Activated CD4-positive, alpha-beta memory T cell treated with anti-CD3 and anti-CD28 coated beads for 36 hours (primary cell): ENCODE data around the gene CLPTM1. TPM values are rescaled to one million over a fixed set of nuclear protein-coding genes. Genes with fewer than 3 reads are reported as not detected.
"Not testable (repeated sequence)": the region's sequence is repeated elsewhere in the genome, so short reads cannot be mapped to it uniquely, and the experiment has no call there.

Experiments used
- CTCF ChIA-PET: fragments of 350-600 bp; sonication (Branson Sonifier 250); formaldehyde crosslinking; loops from one replicate; lab custom pipeline; 2021; ENCODE audit warnings: antibody characterized with exemption, inconsistent platforms; lab: Charles Lee
- POLR2A ChIA-PET: fragments of 350-600 bp; sonication (Branson Sonifier 250); formaldehyde crosslinking; loops from one replicate; lab custom pipeline; 2021; ENCODE audit warnings: antibody characterized with exemption; lab: Charles Lee
- DNase-seq: peaks from one replicate; pipeline ENCODE4 v3.0.0-alpha.2; 2020
- H3K27ac Mint-ChIP-seq: one replicate; pipeline ENCODE4 v1.8.0; 2021; ENCODE audit warnings: mixed read lengths
- H3K27me3 Mint-ChIP-seq: one replicate; pipeline ENCODE4 v1.8.0; 2021; ENCODE audit warnings: mixed read lengths
- H3K36me3 Mint-ChIP-seq: one replicate; pipeline ENCODE4 v1.8.0; 2021; ENCODE audit warnings: mixed read lengths
- H3K4me1 Mint-ChIP-seq: one replicate; pipeline ENCODE4 v1.8.0; 2021; ENCODE audit warnings: low read depth, mixed read lengths
- H3K4me3 Mint-ChIP-seq: one replicate; pipeline ENCODE4 v1.8.0; 2021; ENCODE audit warnings: mild to moderate bottlenecking, mixed read lengths
- H3K9me3 Mint-ChIP-seq: one replicate; pipeline ENCODE4 v1.8.0; 2021; ENCODE audit warnings: mixed read lengths
- intact Hi-C: fragments of 100-400 bp; cut with micrococcal nuclease; formaldehyde crosslinking; loops from one replicate; pipeline ENCODE4 v1.15.1; 2023
- total RNA-seq, 2 experiments: library from RNA; stranded (reverse); gene quantifications; one replicate each; pipeline ENCODE4 v1.2.3, GENCODE V29; 2021

Gene CLPTM1
- total RNA-seq, 2 experiments from 2014 or later: 43.9 to 45.0 TPM

DNA sequence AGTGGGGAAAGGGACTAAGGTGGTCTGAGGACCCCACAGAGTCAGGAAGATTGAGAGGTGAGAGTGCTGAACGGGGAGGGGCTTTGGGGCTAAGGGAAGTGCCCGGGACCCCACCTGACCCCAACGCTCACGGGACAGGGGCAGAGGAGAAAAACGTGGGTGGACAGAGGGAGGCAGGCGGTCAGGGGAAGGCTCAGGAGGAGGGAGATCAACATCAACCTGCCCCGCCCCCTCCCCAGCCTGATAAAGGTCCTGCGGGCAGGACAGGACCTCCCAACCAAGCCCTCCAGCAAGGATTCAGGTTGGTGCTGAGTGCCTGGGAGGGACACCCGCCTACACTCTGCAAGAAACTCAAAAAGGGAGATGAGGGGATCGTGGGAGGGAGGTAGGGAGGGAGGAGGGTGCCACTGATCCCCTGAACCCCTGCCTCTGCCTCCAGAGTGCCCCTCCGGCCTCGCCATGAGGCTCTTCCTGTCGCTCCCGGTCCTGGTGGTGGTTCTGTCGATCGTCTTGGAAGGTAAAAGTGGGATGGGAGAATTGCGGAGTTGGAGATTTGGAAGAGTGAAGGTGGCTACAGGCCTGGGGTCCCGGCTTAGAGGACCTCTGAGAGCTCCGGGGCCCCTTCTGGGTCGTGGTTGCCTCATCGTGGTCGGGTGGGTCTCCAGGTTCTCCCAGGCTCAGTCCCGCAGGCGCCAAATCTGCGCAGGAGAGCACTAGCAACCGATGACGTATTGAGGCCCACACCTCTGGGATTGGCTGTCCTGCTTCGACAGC is 40.6 kb upstream of the CLPTM1 start, which contains the start of gene APOC1:
Gene APOC1 (plus strand): TSS at position 176 of the 774 bp plus-strand sequence. CDS start 284 bp downstream, at position 460.
- Mint-ChIP-seq H3K4me3 (peak within 1 kb of the TSS; percentile 92), H3K27ac (peak within 1 kb of the TSS; percentile 59), H3K27me3 (peaks cover 26% of the 10 kb centered on the region)
- ChIA-PET CTCF (interaction anchor here (0.8 to 1.3 kb wide), 2 partner anchors 38 to 145 kb away, joined by 3 to 5 read pairs; no protein-coding TSS in a partner anchor), POLR2A (interaction anchor here (1.3 kb wide), 1 partner anchor 10 kb away, joined by 5 read pairs; the partner anchor contains the start of gene APOE)
- H3K4me1 Mint-ChIP-seq, H3K9me3 Mint-ChIP-seq, H3K36me3 Mint-ChIP-seq, intact Hi-C loops: not testable (repeated sequence)
- peak; percentile 87 for DNase-seq

DNA sequence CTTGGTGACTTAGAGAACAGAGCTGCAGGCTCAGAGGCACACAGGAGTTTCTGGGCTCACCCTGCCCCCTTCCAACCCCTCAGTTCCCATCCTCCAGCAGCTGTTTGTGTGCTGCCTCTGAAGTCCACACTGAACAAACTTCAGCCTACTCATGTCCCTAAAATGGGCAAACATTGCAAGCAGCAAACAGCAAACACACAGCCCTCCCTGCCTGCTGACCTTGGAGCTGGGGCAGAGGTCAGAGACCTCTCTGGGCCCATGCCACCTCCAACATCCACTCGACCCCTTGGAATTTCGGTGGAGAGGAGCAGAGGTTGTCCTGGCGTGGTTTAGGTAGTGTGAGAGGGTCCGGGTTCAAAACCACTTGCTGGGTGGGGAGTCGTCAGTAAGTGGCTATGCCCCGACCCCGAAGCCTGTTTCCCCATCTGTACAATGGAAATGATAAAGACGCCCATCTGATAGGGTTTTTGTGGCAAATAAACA is 30.9 kb upstream of the CLPTM1 start:
- peaks cover 17% of the 10 kb centered on the region for H3K27me3 Mint-ChIP-seq
- no peaks in the 10 kb centered on the region for H3K36me3 Mint-ChIP-seq
- no peak for DNase-seq
- H3K27ac Mint-ChIP-seq: no peak overlapping the region
- H3K4me3 Mint-ChIP-seq: no peak overlapping the region
- intact Hi-C loops: no loop called here
- ChIA-PET POLR2A (no interaction called here), CTCF (no interaction called here)
- H3K9me3 Mint-ChIP-seq: no peaks in the 10 kb centered on the region
- H3K4me1 Mint-ChIP-seq: peaks cover 4% of the 10 kb centered on the region

DNA sequence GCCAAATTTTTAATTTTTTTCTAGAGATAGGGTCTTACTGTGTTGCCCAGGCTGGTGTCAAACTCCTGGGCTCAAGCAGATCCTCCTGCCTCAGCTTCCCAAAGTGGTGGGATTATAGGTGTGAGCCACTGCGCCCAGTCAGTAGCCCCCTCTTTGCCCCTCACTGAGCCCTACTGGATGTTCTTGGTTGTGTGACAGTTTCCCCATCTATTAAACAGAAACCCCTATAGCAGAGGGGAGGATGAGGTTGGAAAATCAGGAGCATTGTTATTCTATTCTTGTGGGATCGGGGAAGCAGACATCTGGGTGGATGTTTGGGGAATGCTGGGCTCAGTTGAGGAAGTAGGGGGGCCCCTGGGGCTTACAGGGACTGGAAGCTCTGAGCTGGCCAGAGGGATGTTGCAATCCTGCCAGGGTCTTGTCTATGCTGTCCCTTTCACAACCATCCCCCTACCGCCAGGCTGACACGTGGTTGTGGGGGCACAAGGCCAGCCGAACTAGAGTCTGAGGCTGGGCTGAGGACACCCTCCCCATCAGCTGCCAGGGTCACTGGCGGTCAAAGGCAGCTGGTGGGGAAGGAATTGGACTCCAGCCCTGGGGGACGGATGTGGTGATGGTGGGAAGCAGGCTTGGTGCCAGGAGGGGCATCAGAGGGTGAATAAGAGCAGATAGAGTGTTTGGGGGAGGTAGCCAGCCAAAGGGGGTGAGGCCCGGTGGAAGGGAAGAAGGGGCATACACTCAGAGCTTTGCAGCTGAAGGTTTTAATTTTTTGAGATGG is 29.9 kb upstream of the CLPTM1 start:
- peaks cover 4% of the 10 kb centered on the region for H3K4me1 Mint-ChIP-seq
- no peak for DNase-seq
- no peaks in the 10 kb centered on the region for H3K36me3 Mint-ChIP-seq
- ChIA-PET POLR2A (no interaction called here), CTCF (no interaction called here)
- no peak overlapping the region for H3K4me3 Mint-ChIP-seq
- no peak overlapping the region for H3K27ac Mint-ChIP-seq
- intact Hi-C loops: no loop called here
- H3K9me3 Mint-ChIP-seq: no peaks in the 10 kb centered on the region
- H3K27me3 Mint-ChIP-seq: peaks cover 17% of the 10 kb centered on the region

DNA sequence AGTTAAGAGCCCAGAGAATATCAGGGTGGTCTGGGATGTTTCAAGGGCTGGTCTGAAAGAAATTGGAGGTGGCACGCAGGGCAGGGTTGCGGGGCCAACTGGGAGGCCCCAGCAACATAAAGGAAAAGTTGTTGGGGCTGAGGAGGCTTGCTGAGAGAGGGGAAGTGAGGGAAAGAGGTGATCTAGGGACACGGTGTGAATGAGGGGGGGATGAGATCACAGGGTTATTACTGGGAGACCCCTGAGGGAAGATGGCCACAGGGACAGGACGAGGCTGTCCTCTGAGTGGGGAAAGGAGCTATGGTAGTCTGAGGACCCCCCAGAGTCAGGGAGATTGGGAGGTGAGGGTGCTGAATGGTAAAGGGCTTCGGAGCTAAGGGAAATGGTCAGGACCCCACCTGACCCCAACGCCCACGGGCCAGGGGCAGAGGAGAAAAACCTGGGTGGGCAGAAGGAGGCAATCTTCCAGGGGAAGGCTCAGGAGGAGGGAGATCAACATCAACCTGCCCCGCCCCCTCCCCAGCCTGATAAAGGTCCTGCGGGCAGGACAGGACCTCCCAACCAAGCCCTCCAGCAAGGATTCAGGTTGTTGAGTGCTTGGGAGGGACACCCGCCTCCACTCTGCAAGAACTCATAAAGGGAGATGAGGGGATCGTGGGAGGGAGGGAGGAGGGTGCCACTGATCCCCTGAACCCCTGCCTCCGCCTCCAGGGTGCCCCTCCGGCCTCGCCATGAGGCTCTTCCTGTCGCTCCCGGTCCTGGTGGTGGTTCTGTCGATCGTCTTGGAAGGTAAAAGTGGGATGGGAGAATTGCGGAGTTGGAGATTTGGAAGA is 28.7 kb upstream of the CLPTM1 start:
- H3K9me3 Mint-ChIP-seq, H3K4me3 Mint-ChIP-seq, intact Hi-C loops, H3K27ac Mint-ChIP-seq, H3K36me3 Mint-ChIP-seq, DNase-seq, POLR2A ChIA-PET, H3K4me1 Mint-ChIP-seq, CTCF ChIA-PET: not testable (repeated sequence)
- H3K27me3 Mint-ChIP-seq: peaks cover 17% of the 10 kb centered on the region

DNA sequence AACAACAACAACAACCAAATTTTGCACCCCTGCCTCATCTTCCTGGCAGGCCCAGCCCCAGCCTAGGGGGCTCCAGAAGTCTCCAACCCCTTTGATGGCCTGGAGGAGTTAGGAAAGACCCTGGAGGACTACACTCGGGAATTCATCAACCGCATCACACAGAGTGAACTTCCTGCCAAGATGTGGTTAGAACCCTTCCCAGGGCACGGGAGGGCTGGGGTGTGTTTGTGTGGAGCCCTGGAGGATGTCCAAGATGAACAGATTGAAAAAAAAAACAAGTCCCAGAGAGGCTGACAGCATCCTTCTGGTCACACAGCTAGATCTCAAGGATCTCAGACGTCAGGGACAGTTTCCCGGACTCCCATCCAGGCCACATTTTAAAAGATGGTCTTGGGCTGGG is 27.4 kb upstream of the CLPTM1 start:
- intact Hi-C loops: no loop called here
- DNase-seq: no peak
- no peak overlapping the region for H3K4me3 Mint-ChIP-seq
- no peaks in the 10 kb centered on the region for H3K36me3 Mint-ChIP-seq
- peaks cover 17% of the 10 kb centered on the region for H3K27me3 Mint-ChIP-seq
- H3K27ac Mint-ChIP-seq: no peak overlapping the region
- H3K4me1 Mint-ChIP-seq: peaks cover 4% of the 10 kb centered on the region
- ChIA-PET CTCF (interaction anchor here (0.7 kb wide), 1 partner anchor 61 kb away, joined by 3 read pairs; no protein-coding TSS in a partner anchor), POLR2A (no interaction called here)
- H3K9me3 Mint-ChIP-seq: no peaks in the 10 kb centered on the region

DNA sequence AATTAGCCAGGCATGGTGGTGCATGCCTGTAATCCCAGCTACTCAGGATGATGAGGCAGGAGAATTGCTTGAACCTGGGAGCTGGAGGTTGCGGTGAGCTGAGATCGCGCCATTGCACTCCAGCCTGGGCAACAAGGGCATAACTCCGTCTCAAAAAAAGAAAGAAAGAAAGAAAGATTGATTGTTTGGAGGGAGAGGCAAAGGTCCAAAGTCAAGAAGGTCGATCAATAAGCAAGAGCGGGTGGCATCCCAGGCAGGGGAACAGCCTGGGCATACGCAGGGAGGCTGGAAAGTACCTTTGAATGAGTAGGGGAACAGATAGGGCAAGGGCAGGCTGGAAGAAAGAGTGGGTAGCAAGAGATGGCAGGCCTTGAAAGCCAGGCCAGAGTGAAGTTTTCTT is 25.1 kb upstream of the CLPTM1 start:
- Mint-ChIP-seq H3K36me3 (no peaks in the 10 kb centered on the region), H3K27ac (no peak overlapping the region), H3K27me3 (peaks cover 17% of the 10 kb centered on the region), H3K4me1 (peaks cover 4% of the 10 kb centered on the region), H3K9me3 (no peaks in the 10 kb centered on the region), H3K4me3 (no peak overlapping the region)
- intact Hi-C loops: no loop called here
- CTCF ChIA-PET: interaction anchor here (1.1 kb wide), 1 partner anchor 129 kb away, joined by 4 read pairs; no protein-coding TSS in a partner anchor
- no peak for DNase-seq
- POLR2A ChIA-PET: no interaction called here

DNA sequence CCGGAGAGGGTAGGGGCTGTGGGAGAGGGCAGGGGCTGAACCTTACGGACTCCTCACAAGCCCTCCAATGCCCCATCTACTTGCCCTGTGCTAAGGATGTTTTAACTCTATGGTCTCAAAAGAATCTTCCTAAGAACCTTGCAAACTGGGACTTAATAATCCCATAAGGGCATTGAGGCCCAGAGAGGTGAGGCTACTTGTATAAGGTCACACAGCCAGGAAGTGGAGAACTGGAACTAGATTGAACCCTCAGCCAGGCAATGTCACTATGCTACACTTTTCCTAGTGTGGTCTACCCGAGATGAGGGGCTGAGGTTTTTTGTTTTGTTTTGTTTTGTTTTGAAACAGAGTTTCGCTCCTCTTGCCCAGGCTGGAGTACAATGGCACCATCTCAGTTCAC is 23.6 kb upstream of the CLPTM1 start:
- no peak for DNase-seq
- Mint-ChIP-seq H3K9me3 (no peaks in the 10 kb centered on the region), H3K4me3 (no peak overlapping the region), H3K27me3 (peaks cover 5% of the 10 kb centered on the region), H3K27ac (no peak overlapping the region), H3K4me1 (peaks cover 4% of the 10 kb centered on the region), H3K36me3 (no peaks in the 10 kb centered on the region)
- intact Hi-C loops: no loop called here
- CTCF ChIA-PET: interaction anchor here (0.7 kb wide), 1 partner anchor 203 kb away, joined by 7 read pairs; no protein-coding TSS in a partner anchor
- POLR2A ChIA-PET: no interaction called here

DNA sequence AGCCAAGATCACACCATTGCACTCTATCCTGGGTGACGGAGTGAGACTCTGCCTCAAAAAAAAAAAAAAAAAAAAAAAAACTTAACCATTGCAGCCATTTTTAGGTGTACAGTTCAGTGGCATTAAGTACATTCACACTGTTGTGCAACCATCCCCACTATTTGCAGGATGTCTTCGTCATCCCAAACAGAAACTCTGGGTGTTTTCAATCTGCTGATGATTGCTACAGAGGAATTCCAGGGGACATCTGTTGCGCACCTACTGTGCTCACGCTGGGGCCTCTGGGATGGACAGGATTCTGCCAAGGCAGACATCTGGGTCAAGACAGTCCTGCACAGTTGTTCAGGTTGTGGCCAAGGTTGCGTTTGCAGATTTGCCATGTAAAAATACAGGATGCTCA is 15.5 kb upstream of the CLPTM1 start:
- Mint-ChIP-seq H3K27ac (no peak overlapping the region), H3K36me3 (no peaks in the 10 kb centered on the region), H3K4me1 (no peaks in the 10 kb centered on the region), H3K9me3 (no peaks in the 10 kb centered on the region), H3K4me3 (no peak overlapping the region), H3K27me3 (no peaks in the 10 kb centered on the region)
- CTCF ChIA-PET: no interaction called here
- intact Hi-C loops: no loop called here
- no peak for DNase-seq
- POLR2A ChIA-PET: no interaction called here

DNA sequence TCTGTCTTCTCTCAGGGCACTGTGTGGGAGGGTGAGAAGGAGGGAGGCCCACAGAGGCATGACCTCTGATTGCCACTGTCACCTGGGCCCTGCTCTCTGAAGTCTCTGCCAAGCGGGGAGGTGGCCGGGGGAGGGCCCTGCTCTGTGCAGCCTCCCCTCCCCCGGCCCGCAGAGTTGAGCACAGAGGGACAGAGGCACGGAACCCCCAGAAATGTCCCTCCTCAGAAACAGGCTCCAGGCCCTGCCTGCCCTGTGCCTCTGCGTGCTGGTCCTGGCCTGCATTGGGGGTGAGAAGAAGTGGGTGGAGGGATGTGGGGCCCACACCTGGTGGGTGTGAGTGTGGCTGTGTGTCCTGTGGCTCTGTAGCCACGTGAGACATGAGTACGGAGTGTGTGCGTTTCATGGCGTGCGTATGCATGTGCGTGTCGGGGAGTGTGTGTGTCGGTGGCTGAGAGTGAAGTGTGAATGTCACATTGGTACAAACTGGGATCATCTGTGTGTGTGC is 13.1 kb upstream of the CLPTM1 start, which contains the start of gene APOC4:
Gene APOC4 (plus strand): TSS at position 171 of the 505 bp plus-strand sequence. CDS start 41 bp downstream, at position 212.
- H3K36me3 Mint-ChIP-seq: no peaks in the 10 kb centered on the region
- CTCF ChIA-PET: no interaction called here
- intact Hi-C loops: no loop called here

DNA sequence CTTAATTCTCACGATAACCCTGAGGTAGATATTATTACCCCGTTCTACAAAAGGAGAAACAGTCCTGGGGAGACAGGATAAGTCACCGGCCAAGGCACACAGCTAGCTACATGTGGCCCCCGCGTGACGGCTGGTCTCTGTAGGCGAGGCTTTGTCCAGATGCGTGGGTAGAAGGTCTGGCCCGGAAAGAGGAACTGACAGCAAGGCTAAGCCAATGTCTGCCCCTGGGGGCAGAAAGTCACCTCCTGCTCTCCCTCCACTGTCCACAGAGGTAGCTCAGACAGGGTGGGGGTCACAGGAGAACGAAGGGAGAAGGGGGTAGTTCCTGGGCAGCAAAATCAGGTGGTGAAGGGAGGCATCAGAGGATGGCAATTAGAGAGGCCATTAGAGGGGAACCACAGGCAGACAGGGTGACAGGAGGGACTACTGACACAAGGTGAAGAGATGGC is 11.4 kb upstream of the CLPTM1 start:
- Mint-ChIP-seq H3K9me3 (no peaks in the 10 kb centered on the region), H3K36me3 (no peaks in the 10 kb centered on the region), H3K27me3 (no peaks in the 10 kb centered on the region), H3K4me1 (no peaks in the 10 kb centered on the region), H3K27ac (no peak overlapping the region), H3K4me3 (no peak overlapping the region)
- CTCF ChIA-PET: no interaction called here
- POLR2A ChIA-PET: no interaction called here
- no peak for DNase-seq
- intact Hi-C loops: no loop called here

More for the DNA sequence above, 13.1 kb upstream of the CLPTM1 start, which contains the start of gene APOC4:
- POLR2A ChIA-PET: no interaction called here
- Mint-ChIP-seq H3K4me1 (no peaks in the 10 kb centered on the region), H3K27me3 (no peaks in the 10 kb centered on the region), H3K27ac (no peak within 1 kb of the TSS), H3K9me3 (no peaks in the 10 kb centered on the region), H3K4me3 (no peak within 1 kb of the TSS)
- DNase-seq: no peak

DNA sequence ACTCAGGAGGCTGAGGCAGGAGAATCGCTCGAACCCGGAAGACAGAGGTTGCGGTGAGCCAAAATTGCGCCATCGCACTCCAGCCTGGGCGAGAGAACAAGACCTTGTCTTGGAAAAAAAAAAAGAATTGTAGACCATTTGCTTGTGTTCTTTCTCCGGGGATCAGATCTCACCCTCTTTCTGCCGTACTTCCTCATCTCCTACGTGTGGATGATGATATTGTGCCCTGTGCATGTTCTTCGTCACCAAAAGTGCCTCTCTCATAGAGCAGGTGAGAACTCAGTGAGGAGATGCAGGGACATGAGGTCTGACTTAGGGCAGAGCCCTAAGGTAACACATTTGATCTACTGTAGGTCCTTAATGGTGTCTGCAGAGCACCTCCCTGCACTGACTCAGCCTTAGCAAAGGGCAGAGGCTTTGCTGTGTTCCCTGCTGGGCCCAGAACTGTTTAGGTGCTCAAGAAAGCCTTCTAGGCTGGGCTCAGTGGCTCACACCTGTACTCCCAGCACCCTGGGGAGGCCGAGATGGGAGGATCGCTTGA is 8.1 kb upstream of the CLPTM1 start:
- POLR2A ChIA-PET: no interaction called here
- H3K4me3 Mint-ChIP-seq: no peak overlapping the region
- intact Hi-C loops: no loop called here
- H3K27ac Mint-ChIP-seq: no peak overlapping the region
- DNase-seq: no peak
- no peaks in the 10 kb centered on the region for H3K36me3 Mint-ChIP-seq
- no peaks in the 10 kb centered on the region for H3K9me3 Mint-ChIP-seq
- CTCF ChIA-PET: no interaction called here
- H3K27me3 Mint-ChIP-seq: no peaks in the 10 kb centered on the region
- peaks cover 2% of the 10 kb centered on the region for H3K4me1 Mint-ChIP-seq
